Astrocyte of the hippocampus (primary cell): Measurements from ENCODE around the gene AQP9.

Experiments used
- DNase-seq: peaks from one replicate; pipeline ENCODE4 v3.0.0; 2011; ENCODE audit warnings: low read depth, low spot score

Gene AQP9

DNA sequence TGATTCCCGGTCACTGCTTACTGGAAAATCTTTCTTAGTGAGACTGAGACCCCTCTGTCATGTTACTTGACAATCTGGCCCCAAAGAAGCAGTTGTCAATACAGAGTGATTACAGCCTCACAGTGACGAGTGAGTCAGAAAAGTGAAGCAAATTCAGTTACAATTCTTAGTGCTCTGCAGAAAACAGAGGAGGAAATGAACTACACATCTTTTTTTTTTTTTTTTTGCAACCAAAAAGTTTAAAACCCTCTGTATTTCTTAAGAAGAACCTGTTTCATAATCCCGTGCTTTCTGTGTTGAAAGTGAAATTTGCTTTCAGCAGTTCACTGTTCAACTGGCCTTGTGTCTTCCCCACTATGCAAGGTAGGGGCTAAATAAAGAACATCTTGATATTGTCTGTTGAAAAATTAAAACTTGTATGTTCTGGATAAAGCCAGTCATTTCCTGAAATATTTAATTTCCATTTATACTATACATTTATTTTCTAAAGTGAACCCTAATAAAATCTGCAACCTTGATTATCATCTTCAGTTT lies 1.9 kb downstream of the AQP9 start:
- DNase-seq: no peak

DNA sequence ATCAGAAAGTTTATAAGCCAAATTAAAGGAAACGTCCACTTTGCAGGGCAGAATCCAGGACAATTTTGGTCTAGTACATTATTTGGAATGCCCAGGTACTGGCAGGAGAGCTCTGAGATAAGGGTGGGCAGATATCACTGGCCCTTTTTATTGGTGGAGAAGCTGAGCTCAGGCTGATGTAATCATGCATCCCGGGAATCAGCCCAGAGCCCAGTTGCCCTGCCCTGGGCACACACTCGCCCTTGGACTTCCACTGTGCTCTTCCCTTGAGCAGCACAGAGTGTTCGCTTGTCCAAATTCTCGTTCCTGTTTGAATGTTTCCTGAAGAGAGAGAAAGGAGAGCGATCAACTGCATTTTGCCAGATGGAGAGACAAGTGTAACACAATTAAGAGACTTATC lies 3.7 kb downstream of the AQP9 start:
- DNase-seq: no peak

GRCh38 chr15:58142827-58143461 lies 4.8 kb downstream of the AQP9 start:
- no peak for DNase-seq

DNA sequence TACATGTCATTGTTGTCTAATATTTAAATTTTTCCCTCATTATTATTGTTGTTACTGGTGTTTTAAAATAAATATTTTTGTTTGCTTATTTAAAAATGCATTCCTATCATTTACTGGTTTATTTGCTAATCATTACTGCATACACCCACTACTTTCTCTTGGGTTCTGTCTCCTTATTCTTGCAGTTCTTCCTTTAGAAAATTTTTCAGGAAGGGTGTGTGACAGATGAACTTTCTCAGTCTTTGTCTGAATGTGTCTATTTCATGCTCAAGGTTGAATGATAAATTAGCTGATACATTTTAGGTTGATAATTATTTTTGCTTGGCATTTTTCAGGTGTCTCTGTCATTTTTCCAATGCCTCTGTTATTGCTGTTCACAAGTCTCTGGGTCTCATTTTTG lies 7.4 kb downstream of the AQP9 start:
- DNase-seq: no peak

DNA sequence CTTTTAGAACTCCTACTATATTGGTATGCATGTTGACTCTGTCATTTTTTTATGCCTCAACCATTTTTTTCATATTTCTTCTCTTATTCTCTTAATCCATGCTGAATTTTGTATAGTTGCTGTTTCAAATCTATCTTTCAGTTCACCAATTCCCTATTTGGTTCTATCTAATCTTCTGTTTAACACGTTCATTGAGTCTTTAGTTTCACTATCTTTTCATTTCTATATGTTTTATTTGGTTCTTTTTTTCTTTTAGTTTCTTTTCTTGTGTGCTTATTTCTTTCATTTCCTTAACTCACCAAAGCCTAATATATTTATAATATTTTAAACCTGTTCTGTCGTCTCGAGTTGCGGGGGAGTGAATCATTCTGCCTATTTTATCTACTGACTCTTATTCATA lies 8.0 kb downstream of the AQP9 start:
- DNase-seq: no peak

DNA sequence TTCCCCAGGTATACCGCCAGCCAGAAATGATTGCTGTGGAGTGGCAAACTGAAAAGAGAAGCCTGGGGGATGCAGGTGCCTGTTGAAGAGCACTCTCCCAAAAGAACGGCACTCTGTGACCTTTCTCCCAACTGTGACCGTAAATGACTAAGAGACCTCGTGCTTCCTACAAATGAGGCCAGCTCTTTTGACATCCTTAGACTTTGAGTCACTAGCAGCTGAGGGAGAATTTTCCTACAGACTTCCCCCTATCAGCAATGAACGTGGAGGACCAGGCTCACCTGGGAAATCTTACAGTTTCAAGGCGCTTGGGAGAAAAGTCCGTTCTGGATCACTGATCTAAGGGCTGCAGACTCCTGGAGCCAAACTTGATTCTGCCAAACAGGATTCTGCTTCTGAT lies 8.6 kb downstream of the AQP9 start:
- no peak for DNase-seq

- DNase-seq: no peak
Observed at GRCh38 chr15:58147171-58147611, 9.0 kb downstream of the AQP9 start.

DNA sequence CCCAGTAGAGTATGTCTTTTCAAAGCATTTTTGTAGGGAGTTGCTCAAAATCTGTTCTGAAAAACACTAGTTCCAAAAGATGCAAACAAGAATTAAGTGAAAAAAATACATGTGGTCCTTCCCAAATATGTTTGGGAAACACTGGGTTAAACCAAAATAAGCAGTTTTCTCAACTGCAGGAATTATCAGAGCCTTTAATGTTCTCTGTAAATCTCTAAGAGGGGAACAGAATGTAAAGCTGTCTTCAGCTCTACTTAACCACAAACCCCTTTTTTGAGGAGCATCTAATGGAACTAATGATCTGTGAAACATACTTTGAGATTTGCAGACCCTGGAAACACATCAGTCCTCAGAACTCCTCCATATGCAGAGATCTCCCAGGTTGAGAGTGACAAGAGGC lies 9.9 kb downstream of the AQP9 start:
- DNase-seq: no peak

DNA sequence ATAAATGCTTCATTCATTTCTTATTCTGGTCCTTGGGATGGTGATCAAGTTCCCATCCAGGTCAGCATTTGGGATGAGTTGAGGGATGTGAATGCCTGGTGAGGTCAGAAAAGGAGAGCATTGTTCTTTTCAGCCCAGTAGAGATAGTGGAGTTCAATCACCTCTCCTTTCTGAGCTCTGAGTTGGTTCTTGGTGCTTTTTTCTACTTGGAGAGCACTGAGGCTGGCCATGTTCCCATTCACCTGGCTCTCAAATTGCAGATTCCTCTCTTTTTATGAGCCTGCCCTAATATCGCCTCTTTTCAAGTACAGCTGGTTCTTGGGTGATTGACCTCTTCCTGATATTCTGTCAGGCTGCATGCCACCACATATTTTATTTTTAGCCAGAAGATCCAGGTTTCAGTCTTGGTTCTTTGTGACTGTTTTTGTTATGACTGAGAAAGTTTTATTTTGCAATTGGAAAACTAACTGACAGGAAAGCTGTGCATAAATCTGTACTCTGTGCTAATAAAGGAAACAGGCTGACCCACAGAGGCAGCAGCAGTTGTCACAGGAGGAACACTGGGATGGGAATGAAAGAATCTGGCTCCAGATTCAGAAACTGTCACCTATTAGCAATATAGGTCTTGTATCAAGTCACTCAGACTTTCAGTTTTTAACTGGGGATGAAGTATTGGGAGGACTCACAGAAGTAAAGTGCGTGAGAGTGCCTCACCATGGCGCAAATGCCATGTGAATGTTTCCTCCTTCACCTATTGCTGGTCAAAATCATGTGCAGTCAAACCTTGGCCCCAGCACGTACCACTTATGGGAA lies 10.7 kb downstream of the AQP9 start:
- DNase-seq: no peak

DNA sequence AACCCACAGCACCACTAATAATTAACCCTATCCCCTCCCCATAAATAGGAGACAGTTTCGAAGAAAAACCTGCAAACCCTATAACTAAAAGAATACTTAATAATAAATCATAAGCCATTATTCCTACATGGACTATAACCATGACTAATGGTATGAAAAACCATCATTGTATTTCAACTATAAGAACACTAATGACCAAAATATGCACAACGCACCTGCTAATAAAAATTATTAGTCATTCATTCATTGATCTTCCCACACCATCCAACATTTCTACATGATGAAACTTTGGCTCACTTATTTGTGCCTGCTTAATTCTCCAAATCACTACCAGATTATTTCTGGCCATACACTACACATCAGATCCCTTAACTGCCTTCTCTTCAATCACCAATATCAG lies 16.6 kb downstream of the AQP9 start:
- no peak for DNase-seq

DNA sequence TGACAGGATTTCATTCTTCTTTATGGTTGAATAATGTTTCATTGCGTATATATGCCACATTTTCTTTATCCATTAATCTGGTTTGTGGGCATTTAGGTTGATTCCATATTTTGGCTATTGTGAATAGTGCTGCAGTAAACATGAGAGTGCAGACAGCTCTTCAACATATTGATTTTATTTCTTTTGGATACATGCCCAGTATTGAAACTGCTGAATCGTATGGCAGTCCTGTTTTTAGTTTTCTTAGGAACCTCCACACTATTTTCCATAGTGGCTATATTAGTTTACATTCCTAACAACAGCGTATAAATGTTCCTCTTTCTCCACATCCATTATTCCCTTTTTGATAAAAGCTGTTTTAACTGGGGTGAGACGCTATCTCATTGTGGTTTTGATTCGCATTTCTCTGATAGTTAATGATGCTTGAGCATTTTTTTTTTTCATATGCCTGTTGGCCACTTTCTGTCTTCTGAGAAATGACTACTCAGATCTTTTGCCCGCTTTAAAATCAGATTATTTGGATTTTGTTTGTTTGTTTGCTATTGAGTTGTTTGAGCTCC lies 21.7 kb downstream of the AQP9 start:
- DNase-seq: no peak

GRCh38 chr15:58161436-58161930 lies 23.3 kb downstream of the AQP9 start:
- no peak for DNase-seq

- no peak for DNase-seq
Observed at GRCh38 chr15:58163985-58164384, 25.8 kb downstream of the AQP9 start.

DNA sequence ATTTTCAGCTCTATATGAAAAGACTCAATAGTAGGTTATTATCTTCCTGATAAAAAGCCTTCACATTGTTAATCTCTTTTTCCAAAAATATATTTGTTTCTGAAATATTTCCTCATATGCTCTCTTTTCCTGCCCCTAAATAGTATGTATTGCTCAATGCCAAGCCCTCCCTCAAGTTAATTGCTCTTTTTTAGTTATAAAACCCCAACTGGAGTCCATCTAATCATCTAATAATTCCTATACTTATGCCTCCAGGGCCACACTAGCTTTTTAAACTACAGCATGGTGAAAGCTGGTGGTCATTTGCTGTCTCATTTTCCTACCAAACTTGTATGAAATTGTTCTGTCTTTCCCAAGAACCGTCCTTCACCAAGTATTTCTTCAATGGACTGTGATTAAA lies 26.7 kb downstream of the AQP9 start:
- no peak for DNase-seq

DNA sequence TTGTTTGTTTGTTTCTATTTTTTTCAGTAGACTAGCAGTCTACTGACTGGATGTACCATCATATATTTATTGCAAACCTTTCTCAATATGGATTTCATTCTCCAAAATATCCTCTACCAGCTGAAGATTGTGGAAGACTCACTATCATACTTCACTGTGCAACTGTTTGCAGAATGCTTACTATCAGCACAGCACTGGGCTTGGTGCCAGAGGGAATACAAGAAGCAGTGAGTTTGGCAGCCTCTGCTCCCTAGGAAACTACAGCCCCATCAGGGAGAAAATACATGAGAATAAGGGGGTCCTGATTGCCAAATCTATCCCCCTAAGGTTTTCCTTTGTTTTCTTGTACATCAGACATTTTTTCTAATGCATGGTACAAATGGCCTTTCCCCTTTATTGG lies 27.5 kb downstream of the AQP9 start:
- peak; percentile 39 for DNase-seq

- no peak for DNase-seq
Observed at GRCh38 chr15:58167095-58167691, 29.0 kb downstream of the AQP9 start.

- DNase-seq: no peak
Observed at GRCh38 chr15:58169934-58170333, 31.8 kb downstream of the AQP9 start.

DNA sequence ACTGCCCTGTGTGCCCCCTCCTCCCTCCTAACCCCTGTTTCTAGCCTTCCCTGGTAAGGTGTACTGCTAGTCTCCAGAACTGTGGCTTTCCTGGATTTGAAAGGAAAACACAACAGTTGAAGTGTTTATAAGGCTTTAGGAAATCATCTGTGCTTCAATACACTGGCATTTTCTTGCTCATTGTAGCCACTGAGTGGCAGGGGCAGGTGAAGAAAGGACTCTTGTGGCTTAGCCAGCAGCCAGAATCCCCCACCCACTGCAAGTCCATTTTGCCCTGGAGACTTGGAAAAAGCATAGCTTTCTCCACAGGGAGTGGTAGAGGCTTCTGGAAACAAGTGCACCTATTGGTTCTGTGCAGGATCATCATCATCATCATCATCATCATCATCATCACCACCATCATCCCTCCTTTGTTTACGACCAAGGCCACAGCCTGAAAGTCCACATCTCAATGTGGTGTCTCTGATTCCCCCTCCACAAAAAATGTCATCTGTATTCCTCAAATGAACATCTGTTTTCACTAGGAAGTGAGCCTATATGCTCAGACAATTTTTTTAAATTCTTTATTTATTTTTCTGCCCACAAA lies 33.4 kb downstream of the AQP9 start:
- DNase-seq: no peak

DNA sequence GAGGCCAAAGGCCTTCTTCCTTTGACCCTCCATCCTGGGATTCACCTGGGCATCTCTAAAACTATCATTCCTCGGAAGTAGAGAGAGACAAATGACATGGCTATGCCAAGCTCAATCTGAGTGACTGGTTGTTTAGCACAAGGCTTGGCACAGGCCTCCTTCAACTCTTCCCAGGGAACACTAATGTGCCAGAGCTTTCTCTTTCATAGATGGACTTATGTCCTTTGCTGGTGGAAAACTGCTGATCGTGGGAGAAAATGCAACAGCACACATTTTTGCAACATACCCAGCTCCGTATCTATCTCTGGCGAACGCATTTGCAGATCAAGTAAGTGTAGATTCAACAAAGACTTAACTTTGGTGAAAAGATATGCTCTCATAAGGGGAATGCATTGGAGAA lies 36.5 kb downstream of the AQP9 start:
- DNase-seq: no peak

GRCh38 chr15:58175955-58176354 lies 37.8 kb downstream of the AQP9 start:
- DNase-seq: no peak

DNA sequence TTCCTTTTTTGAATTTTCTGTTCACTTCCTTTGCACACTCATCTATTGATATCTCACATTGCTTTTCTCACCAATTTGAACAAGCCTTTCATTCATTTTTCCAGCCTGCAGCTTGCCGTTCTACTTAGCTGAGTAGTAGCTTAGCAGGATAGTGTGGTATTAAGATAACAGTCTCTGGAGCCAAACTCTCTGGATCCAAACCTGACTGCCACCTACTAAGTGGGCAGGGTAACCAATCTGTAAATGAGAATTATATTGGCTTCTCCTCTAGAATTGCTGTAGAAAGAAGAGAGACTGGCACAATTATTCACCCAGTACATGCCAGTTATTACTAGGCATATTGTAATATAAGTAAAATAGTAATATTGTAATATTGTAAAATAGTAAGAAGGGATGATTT lies 40.5 kb downstream of the AQP9 start:
- no peak for DNase-seq

DNA sequence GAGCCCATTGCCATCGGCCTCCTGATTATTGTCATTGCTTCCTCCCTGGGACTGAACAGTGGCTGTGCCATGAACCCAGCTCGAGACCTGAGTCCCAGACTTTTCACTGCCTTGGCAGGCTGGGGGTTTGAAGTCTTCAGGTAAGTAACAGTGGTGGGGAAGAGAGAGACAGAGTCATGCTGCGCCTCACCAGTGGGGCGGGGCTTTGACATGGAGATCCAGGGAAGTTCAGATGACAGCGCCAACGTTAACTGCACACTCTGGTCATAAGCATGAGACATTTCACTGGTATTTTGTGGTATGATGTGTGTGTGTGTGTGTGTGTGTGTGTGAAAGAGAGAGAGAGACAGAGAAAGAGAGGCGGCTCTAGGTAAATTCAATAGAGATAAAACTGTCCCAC lies 41.0 kb downstream of the AQP9 start:
- no peak for DNase-seq
